ENCODE measurements around the gene POP4. TPM values are rescaled to one million over a fixed set of nuclear protein-coding genes. Genes with fewer than 3 reads are reported as not detected.

The POP4 gene
- total and polyA plus RNA-seq, 2 of the 4 experiments (the other 2 are of a cell fraction) = 65.1 to 87.2 TPM

- dilution Hi-C loops (cut with HindIII; ENCODE audit: low sequenced_read_pairs, unreplicated experiment) = no loop called here
- CTCF ChIA-PET = interaction anchor here (1.6 kb wide), 1 partner anchor 19 kb away, joined by 5 read pairs; no protein-coding TSS in a partner anchor
- no peak overlapping the region for H2BK5ac ChIP-seq (ENCODE audit: low read depth, low read length, poor library complexity, severe bottlenecking)
These were observed 28.5 kb downstream of the POP4 start for GRCh38 chr19:29634423-29635130.

More at GRCh38 chr19:29634423-29635130, 28.5 kb downstream of the POP4 start:
- POLR2A ChIA-PET (ENCODE audit: unreplicated experiment) = no interaction called here
- Histone ChIP-seq H4K20me1 (ENCODE audit: insufficient read depth, low read length) (no peaks in the 10 kb centered on the region), H2AFZ (replicated peaks; ENCODE audit: low read length, poor library complexity) (no peak overlapping the region), H2AK5ac (ENCODE audit: low read depth, low read length) (no peak overlapping the region), H2AK9ac (replicated peaks; ENCODE audit: low read depth, low read length, poor library complexity) (no peak overlapping the region), H4K5ac (ENCODE audit: low read depth, low read length) (no peak overlapping the region), H2BK120ac (ENCODE audit: low read depth, low read length) (no peak overlapping the region), H2BK20ac (ENCODE audit: low read depth, low read length) (no peak overlapping the region), H3K79me1 (ENCODE audit: low read depth in 1 of 2, low read length in 2 of 2) (no peaks in the 10 kb centered on the region), H3K4ac (ENCODE audit: low read depth, low read length) (no peak overlapping the region), H3K18ac (ENCODE audit: low read depth, low read length) (no peak overlapping the region), H3K27ac (ENCODE audit: insufficient read depth, low read length) (no peak overlapping the region), H3K4me3 (ENCODE audit: insufficient read depth, low read depth, low read length) (no peak overlapping the region), H3K9ac (ENCODE audit: low read depth, low read length) (no peak overlapping the region), H3K4me1 (ENCODE audit: control insufficient read depth, insufficient read depth, low read length) (no peaks in the 10 kb centered on the region), H3K36me3 (ENCODE audit: control insufficient read depth, insufficient read depth, low read length) (no peaks in the 10 kb centered on the region), H3K9me3 (ENCODE audit: control insufficient read depth, insufficient read depth, low read length) (no peaks in the 10 kb centered on the region), H2BK15ac (ENCODE audit: low read depth, low read length) (no peak overlapping the region), H3K56ac (ENCODE audit: extremely low read depth, insufficient read depth, low read length) (no peak overlapping the region), H3K23ac (ENCODE audit: low read depth, low read length) (no peak overlapping the region), H4K91ac (ENCODE audit: insufficient read depth, low read depth, low read length) (no peak overlapping the region), H3K9me1 (ENCODE audit: insufficient read depth, low read length) (no peaks in the 10 kb centered on the region), H3K4me2 (ENCODE audit: low read depth, low read length) (no peak overlapping the region), H4K8ac (ENCODE audit: low read depth in 2 of 2, low read length in 2 of 2) (no peak overlapping the region), H3K14ac (replicated peaks; ENCODE audit: low read depth, low read length) (no peak overlapping the region), H3K27me3 (ENCODE audit: control insufficient read depth, insufficient read depth, low read length) (no peaks in the 10 kb centered on the region; the same call in none of the 2 replicates)
- no TSS peak for BruUV-seq (replicated peaks)
- intact Hi-C loops (cut with micrococcal nuclease) (no loop called here), in situ Hi-C loops (cut with MboI; ENCODE audit: low sequenced_read_pairs) (no loop called here)
- ATAC-seq (ENCODE audit: low read depth) (no peak), DNase-seq (no peak)
- 50% methylated on average over 1 of the region's 6 CpGs; no CpG with 5 or more reads in 1 of the 2 experiments for WGBS, 2 experiments (ENCODE audit: extremely low coverage in 2 of 2, insufficient read length in 1 of 2)
- TF ChIP-seq SMC3 (IDR thresholded peaks at IDR 0.05; ENCODE audit: low read depth, low read length) = no peak
- no peak for TF ChIP-seq BHLHE40 (IDR thresholded peaks at IDR 0.05; ENCODE audit: low read depth, low read length)
- TF ChIP-seq MAZ (IDR thresholded peaks at IDR 0.05; ENCODE audit: borderline replicate concordance, low read depth, low read length) = no peak
- no peak for TF ChIP-seq CHD1 (IDR thresholded peaks at IDR 0.05; ENCODE audit: low read depth, low read length)
- no peak for TF ChIP-seq CTCF (conservative IDR thresholded peaks at IDR 0.05; ENCODE audit: low read depth, low read length)
- TF ChIP-seq NFE2L2 (IDR thresholded peaks at IDR 0.05; ENCODE audit: low read depth, low read length) = no peak
- TF ChIP-seq ELK1 (IDR thresholded peaks at IDR 0.05; ENCODE audit: borderline replicate concordance, low read depth, low read length) = no peak
- TF ChIP-seq FOS (IDR thresholded peaks at IDR 0.05; ENCODE audit: low read depth, low read length) = no peak
- TF ChIP-seq RAD21 (IDR thresholded peaks at IDR 0.05; ENCODE audit: low read length) = no peak
- TF ChIP-seq MXI1 (IDR thresholded peaks at IDR 0.05; ENCODE audit: borderline replicate concordance, low read depth, low read length) = no peak
- TF ChIP-seq RCOR1 (IDR thresholded peaks at IDR 0.05; ENCODE audit: insufficient replicate concordance, low read length) = no peak
- no peak for TF ChIP-seq MAFK (IDR thresholded peaks at IDR 0.05; ENCODE audit: low read depth, low read length)
- TF ChIP-seq POLR2A (IDR thresholded peaks at IDR 0.05; ENCODE audit: low read depth, low read length) = no peak
- no peak for TF ChIP-seq CEBPB (IDR thresholded peaks at IDR 0.05; ENCODE audit: low read depth, low read length)
- TF ChIP-seq RFX5 (IDR thresholded peaks at IDR 0.05; ENCODE audit: low read depth, low read length) = no peak
- no peak for TF ChIP-seq USF2 (IDR thresholded peaks at IDR 0.05; ENCODE audit: low read depth, low read length)
